ENCODE measurements around the gene RRH. TPM values are rescaled to one million over a fixed set of nuclear protein-coding genes. Genes with fewer than 3 reads are reported as not detected.

Gene RRH
- total RNA-seq, 2 donors from 2014 or later: not detected

DNA sequence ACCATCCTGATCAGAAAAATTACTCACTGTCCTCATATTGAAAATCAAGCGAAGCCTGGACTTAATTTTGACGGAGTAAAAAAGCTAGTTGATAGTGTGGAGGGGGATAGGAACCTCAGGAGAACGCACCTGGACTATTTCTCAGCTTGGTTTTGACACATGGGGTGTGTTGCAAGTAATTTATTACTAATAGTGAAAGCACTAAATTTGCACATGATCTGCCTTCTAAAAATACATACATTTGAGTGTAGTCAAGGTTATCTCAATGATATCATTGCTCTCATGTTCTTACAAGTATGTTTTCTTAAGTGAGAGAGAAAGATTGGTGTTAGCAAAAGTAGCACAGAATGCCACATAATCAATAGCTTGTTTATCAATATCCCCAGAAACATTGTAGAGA is 49.6 kb downstream of the RRH start:
- intact Hi-C loops (cut with DNase I, micrococcal nuclease): no loop called here
- no peak for DNase-seq

DNA sequence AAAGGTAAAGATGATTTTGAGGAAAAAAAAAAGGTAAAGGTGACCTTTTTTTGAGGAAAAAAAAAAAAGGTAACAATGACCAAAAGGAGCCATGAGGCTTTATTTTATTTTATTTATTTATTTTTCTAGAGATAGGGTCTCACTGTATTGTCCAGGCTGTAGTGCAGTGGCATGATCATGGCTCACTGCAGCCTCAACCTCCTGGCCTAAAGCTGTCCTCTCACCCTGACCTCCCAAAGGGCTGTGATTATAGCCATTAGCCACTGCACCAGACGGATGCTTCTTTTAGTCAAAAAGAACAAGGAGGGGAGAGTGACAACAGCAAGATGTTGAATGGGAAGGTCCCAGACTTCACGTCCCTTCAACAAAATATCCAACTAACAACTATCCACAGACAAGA is 50.6 kb downstream of the RRH start:
- intact Hi-C loops (cut with DNase I, micrococcal nuclease): no loop called here
- ATAC-seq (no peak), DNase-seq (no peak)

More for the DNA sequence above, 49.6 kb downstream of the RRH start:
- ATAC-seq: no peak

DNA sequence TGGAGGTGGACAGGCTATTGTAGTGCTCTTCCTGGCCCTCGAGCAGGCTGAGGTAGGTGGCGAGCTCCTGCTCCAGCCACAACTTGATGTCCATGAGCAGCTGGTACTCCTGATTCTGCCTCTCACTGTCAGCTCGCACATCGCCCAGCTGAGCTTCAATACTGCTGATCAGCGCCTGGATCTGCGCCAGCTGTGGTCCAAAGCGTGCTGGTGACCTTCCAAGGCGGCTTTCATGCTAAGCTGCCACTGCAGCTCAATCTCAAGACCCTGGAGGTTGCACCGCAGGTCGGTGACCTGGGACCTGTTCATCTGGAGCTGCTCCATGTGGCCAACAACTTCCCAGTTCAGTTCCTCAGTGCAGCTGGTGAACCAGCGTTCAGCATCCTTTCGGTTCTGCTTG is 51.3 kb downstream of the RRH start:
- intact Hi-C loops (cut with DNase I, micrococcal nuclease): no loop called here
- ATAC-seq: no peak

DNA sequence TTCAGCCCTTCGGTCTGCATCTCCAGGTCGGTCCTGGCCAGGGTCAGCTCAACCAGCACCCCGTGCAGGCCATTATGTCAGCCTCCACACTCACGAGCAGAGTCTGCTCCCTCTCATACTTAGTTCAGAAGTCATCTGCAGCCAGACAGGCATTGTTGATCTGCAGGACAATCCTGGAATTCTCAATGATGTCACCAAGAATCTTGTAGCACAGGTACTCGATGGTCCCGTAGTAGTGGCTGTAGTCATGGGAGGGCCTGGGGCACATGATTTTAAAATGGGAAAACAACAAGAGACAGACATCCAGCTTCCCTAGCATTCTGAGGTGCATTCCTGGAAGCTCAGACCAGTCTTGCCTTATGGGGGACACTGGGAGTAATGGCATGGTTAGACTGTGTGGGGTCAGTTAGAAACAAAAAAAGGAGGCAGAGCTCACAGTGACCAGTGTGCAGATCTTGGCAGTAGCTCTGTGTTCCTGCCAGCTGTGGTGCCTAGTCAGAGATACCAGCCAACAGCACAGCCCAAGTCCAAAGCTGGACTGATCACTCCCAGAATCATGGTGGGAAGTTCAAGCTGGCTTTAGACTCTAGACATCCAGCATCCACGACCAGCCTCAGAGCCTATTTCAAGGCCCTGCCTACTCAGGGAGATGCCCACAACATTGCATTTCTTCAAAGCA is 52.0 kb downstream of the RRH start:
- ATAC-seq (no peak), DNase-seq (no peak)
- intact Hi-C loops (cut with DNase I, micrococcal nuclease): no loop called here

More for the DNA sequence above, 51.3 kb downstream of the RRH start:
- DNase-seq: no peak

DNA sequence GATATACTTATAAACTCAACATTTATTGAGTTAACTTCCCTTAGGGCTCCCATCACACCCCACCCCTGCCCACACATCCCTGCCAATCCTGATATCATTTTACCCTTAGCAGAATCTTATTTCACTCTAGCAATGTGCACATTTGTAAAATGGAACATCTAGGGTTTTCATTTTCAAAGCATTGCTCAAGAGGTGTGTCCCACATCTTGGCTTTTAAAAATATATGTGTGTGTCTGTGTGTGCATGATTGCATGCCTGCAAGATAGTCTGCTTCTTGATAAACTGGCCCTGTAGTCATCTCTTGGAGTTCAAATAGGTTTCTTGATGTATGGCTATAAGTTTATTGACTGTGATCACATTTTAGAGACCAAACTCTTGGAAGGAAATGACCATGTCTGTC is 58.5 kb downstream of the RRH start:
- no peak for ATAC-seq
- no peak for DNase-seq
- intact Hi-C loops (cut with DNase I, micrococcal nuclease): no loop called here

DNA sequence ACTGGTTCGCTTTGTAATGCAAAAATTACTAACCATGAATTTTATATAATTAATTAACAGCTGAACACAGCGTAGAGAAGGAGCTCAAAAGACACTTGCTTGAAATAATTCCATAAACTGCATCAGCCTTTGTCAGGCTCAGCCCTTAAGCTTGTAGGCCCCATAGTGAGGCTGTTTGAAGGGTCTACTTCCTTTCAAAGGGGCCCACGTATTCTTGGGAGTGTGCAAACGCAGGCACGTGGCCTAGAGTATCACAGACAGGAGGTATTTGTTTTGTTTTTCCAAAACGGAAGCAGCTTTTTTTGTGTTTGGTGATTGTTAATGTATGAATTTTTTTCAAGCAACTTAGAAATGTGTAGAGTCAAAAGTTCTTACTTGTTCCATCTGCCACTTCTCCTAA is 59.3 kb downstream of the RRH start:
- intact Hi-C loops (cut with DNase I, micrococcal nuclease): no loop called here
- DNase-seq (no peak), ATAC-seq (no peak)

DNA sequence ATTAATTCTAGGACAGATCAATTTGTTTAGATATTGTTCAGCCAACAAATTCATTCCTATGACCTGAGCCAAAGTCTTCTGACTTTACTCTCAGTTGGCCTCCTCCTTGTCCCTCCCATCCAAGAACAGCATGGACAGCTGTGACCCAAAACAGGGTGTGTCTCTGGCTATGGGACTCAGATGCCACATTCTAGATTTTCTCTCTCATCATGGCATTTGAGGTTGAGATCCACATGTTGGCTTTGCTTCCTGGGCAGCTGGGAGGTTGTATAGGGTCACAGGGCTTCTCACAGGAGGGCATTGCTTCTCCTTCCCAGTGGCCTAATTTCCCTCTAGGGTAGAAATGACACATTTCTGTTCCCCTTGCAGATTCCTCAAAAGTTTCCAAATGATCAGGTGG is 62.3 kb downstream of the RRH start:
- intact Hi-C loops (cut with DNase I, micrococcal nuclease): no loop called here
- ATAC-seq: no peak

More for the DNA sequence above, 62.3 kb downstream of the RRH start:
- DNase-seq: no peak

Other genes starting within 250 kb of the RRH start
- 10 to 100 TPM; 73.6 to 78.8 TPM for gene CASP6, start 124.5 kb upstream of the RRH start, total RNA-seq
- gene PLA2G12A, start 97.9 kb upstream of the RRH start, total RNA-seq: 10 to 100 TPM; 41.0 to 50.8 TPM
- gene CFI, start 26.0 kb upstream of the RRH start, total RNA-seq: 1 to 10 TPM; 3.4 to 4.0 TPM
- gene GAR1, start 12.2 kb upstream of the RRH start, total RNA-seq: 10 to 100 TPM; 12.8 to 17.0 TPM
- gene LRIT3, start 20.1 kb downstream of the RRH start, total RNA-seq: under 1 TPM in 1 of 2 donors, not detected in 1; 0.08 TPM
- 1 to 10 TPM; 2.1 to 3.9 TPM for gene EGF, start 84.9 kb downstream of the RRH start, total RNA-seq

Data from left colon (tissue), 2 donors.